Cerebellar cortex (tissue), 1 donor: Measurements from ENCODE around the gene SPATA20.
A peak's percentile ranks its signal among the peaks of the same experiment; 100 is the strongest.

ENCODE experiments used
- DNase-seq: peaks from one replicate; pipeline ENCODE4 v3.0.0-alpha.2; 2015; ENCODE audit warnings: low spot score

Gene SPATA20

DNA sequence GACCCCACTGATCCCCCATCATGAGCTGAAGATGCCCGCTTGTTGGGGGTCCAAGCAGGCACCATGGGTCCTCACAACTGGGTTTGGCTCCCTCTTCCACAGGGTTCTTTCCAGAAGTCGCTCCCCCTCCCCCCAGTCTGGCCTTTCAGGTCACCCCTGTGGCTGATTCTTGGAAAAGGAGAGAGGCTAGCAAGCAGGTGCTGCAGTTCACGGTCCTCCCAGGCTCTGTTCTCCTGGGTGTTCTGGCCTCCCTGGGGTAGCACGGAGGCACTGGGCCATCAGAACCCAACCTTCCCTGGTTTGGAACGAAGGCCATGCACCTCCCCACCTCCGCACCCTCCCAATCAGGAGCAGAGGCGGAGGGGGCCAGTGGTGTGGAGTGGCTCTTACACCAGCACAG lies 32.4 kb downstream of the SPATA20 start:
- DNase-seq, result no peak

DNA sequence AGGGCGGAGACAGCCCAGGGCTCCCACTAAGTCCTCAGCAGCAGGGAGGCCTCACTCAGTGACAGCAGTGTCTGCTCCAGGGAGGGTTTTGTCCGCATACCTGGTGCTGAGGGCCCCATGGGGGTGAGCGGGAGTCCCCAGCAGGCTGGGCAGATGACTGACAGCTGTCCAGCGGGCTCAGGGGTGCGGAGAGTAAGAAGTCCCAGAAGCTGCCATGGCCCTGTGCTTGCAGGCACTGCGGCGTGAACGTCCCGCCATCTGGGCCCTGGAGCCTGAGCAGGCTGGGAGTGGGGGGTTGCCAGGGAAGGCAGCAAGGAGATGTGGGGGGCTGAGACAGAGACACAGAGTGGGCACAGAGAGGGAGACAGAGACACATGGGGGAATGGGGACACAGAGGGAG lies 33.7 kb downstream of the SPATA20 start:
- DNase-seq, result no peak

DNA sequence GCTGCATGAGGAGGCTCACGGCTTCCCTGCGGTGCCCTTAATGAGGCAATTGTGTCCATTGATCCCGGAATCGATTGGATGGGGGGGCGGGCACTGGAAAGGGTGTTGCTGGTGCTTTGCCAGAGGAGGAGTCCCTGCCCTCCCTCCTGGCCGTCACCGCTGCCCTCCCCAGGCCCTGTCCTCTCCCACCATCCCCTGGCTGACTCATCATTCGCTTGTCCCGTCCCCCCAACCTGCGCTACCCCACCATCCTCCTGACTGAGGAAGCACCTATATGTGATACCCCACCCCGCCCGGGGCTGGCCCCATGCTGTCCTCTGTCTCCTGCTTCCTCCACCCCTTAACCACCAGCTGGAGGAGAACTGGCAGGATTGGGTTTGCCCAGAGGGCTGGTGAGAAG lies 34.3 kb downstream of the SPATA20 start:
- DNase-seq, result no peak

DNA sequence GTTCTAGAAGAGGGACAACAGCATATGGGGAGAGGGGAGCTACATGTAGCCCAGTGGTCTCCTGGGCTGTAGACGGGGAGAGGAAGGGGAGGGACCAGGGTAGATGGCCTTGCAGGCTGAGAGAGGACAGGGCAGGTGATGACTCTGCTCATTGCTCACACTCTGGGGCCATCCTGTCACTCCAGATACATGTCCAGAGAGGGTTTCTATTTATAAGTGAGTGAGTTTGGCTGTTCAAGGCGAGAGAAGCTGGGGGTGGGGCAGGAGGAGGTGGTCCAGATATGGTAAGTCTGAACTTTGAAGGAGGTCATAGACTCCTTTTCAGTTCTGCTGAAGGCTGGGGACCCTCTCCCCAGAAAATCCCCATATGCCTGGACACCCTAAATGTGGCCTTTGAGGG lies 35.8 kb downstream of the SPATA20 start:
- DNase-seq, result no peak

DNA sequence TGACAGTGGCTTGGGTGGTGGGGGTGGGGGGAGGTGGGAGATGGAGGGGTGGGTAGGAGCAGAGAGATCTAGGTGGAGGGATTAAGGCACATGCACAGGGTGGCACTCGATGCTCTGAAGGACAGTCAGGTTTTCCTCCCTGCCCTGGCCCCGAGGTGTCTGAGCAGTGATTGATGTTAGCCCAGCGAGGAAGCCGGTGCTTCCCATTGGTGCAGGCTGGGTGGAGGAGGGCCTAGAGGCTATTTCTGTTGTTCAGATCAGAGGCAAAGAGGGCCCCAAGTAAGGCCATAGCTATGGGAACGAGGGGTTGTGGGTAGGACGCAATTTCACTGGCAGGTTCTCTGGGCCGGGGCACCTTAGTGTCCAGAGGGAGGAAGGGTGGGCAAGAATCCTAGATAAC lies 36.7 kb downstream of the SPATA20 start:
- DNase-seq, result no peak

DNA sequence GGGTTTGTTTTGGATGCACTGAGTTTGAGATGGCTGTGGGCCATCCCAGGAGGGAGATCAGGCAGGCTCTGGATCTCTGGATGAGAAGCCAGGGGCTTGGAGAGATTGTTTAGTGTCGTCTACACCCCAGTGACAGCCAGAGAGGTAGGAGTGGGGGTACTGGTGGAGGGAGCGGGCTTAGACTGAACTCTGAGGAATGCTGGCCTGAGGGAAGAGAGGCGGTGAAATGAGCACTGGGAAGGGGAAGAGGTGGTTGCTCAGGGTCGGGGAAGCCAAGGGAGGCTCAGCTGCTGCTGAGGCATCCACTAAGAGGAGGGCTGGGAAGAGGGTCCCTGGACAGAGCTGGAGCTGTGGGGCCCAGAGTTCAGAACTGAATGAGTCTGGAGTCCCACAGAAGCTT lies 37.1 kb downstream of the SPATA20 start:
- DNase-seq, result no peak

DNA sequence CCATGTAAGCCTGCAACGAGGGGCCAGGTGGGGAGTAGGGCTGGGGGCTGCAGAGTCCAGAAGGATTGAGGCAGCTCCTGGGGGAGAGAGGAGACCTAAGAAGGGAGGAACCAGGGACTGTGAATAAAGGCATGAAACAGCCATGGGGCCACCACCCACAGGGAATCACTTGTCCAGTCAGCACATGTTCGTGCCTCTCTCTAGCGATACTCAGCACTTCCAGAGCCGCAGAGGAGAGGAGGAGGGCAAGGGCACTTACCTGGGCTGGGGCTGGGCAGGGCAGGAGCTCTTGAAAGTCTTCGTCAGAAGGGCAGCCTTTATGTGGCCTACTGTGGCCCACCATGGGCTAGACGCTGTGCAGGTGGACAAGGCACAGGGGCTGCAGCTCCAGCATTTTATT lies 37.8 kb downstream of the SPATA20 start:
- no peak for DNase-seq

DNA sequence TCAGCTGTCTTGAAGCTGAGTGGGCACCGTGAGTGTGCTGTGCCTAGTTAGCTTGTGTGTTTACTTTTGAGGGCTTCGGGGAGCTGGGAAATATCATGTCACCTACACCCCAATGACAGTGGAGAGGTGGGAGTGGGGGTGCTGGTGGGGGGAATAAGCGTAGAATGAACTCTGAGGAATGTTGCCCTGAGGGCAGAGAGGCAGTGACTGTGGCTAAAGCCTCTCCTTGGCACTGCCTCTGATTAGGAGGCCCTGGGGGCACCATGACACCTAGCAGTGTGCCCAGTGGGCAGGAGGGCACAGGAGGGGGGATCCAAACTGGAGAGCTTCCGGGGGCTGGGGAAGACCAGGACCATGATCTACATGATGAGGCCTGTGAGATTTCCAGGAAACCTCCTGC lies 38.4 kb downstream of the SPATA20 start:
- DNase-seq, result no peak

DNA sequence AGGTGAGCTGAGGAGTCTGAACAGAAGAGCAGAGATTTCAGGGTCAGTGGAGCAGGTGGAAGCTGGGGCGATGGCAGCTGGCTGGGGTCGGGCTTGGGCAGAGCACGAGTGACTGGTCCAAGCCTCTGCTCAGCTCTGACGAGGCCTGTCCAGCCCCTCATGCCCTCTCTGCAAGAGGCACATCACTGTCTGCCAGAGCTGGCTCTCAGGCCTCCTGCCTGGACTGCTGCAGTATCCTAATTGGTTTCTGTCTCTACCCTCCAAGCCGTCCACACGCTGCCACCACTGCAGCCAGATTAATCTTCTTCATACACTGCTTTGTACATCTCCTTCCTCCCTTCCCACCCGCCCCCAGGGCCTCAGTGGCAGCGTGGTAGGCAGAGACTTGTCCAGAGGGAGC lies 38.9 kb downstream of the SPATA20 start:
- DNase-seq, result no peak

DNA sequence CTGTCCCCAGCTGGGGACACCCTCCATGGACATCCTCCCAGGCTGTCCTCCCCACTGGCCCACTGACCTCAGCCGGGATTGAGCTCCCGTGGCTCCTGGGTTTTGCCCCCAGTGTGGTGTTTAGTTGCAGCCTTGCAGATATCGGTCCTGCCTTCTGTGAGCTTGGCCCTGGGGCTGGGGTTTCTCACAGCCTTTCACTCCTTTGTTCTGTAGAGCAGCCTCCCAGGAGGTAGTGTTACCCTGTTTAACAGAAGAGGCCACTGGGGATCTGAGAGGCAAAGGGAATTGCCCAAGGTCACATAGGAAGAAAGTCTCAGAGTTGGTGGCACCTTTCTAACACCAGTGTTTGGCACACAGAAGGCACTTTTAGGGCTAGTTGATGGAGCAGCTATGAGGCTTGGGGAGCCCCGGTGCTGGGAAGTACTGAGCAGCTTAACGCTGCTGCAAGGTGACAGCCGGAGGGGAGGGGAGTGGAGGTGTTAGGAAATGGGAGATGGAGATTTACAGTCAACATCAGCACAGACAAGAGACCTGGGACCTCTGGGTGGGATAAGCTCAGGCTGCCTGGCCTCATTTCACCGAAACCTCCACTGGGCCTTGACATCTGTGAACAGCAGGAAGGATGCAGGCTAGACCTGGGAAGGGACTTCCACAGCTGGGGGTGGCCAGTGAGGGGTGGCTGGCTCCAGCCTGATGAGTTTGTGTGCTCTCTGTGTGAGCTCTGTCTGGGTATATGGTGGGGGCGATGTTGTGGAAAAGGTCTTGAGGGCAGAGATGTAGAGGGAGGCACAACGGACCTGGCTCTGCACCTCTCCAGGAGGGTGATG lies 39.7 kb downstream of the SPATA20 start:
- no peak for DNase-seq

DNA sequence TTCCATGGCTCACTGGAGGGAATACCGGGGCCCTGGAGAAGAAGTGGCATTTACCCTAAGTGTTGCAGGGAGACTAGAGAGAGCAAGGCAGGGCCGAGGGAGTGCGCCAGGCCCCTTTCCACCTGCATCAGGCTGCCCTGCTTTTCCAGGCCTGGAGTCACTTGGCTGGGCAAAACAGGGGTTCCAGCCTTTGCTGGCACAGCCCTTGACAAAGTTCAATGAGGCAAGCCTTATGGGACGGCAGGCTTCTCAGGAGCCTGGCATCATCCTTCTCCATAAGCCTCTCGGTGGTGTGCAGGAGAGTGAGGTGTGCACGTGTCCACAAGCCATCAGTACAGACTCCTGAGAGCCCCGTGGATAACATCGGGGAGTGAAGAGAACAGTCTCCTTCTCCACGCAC lies 40.6 kb downstream of the SPATA20 start:
- DNase-seq, result no peak

DNA sequence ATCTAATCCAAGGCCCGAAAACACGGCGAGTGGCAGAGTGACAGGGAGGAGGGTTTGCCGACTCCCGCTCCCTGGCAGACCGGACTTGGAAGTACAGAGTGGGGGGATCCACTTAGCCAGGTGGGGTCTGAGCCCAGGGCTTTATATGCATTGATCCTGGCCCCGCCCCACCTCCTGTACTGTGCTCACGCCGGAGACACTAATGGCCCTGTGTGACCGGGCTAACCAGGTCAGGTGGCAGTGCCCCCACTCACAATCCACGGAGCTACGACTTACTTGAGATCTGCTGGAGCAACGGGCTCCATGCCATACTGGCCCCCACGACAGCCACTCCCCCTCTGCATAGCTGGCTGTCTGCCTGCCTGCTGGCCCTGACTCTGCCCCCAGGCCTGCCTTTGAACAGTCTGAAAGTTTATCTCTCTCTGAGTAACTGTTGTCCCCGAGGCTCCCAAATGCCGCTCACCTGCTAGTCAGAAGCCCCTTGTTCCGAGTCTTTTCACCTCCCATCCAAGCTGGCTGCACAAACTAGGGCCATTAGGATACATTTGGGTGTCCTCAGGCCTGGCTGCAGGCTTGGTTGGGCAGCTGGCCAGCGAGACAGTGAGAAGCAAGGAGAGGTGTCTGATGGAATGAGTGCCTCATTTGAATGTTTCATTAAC lies 41.5 kb downstream of the SPATA20 start:
- DNase-seq, result peak; percentile 38

DNA sequence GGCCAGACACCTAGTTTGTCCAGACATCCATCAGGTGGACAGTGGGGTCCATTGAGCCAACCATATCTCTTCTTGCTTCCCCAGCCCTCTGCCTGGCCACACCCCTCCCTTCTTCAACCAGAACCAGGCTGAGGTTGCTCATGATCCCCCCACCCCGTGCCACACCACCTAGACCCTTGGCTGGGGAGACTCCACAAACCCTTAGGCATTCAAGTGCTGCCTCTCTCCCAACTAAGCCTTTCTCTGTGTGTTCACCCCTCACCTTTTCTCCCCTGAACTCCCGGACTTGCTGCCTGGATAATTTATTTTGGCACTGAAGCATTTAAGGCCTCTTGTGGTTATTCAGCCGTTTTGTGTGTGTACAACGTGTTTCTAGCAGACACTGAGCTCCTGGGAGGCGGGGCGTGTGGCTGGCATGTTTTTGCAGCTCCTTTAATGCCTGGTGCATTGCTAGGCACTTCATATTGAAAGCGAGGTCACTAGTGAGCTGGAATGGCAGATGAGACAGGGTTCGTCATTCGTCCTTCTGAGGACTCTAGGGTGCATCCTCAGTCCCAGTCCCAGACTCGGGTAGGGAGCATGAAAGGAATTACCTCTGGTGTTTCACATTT lies 42.2 kb downstream of the SPATA20 start:
- DNase-seq, result no peak

DNA sequence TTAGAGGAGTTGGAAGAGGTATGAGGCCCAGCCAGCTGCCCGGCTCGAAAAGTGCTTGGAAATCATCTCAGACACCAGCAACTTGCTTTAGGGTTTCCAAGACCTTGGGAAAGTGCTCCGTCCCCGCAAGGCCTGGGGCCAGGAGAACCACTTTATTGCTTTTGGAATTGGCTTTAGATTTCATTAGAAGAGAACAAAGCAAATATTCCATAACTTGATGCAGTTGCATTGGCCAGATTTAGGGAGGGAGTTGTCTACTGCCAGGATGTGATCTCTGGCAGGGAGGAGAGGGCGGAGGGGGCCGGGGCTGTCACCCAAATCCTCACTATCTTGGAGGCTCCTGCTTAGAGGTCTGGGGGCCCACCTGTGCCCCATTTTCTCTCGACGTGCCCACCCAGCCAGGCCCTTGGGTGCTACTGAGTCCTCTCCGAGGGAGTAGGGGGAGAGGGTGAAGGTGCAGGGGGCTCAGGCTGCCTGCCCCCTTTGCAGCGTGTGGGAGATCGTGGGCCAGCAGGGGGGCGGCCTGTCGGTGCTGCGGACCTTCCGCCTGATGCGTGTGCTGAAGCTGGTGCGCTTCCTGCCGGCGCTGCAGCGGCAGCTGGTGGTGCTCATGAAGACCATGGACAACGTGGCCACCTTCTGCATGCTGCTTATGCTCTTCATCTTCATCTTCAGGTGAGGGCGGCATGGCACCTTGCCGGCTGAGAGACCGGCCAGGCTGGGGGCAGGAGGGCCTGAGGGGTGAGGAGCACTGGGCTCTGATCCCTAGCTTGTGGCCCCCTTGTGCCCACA lies 44.2 kb downstream of the SPATA20 start:
- DNase-seq, result no peak

DNA sequence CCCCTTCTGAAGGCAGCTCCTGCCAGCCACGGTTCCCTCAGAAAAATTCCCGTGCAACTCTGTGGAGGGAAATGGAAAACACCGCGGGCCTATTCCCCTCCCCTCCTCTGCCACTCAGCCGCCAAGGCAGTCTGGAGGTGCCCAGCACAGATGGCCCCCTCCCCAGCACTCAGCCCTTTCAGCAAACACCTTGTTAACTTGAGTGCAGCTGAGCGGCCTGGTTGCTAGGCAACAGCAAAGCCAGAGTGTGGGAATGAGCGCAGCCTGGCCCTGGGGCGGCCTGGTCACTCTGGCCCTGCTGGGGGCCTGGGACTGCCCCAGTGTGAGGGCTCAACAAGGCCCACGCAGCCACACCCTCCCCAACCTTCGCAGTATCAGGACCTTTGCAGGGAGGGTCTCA lies 46.3 kb downstream of the SPATA20 start:
- DNase-seq, result peak; percentile 31

DNA sequence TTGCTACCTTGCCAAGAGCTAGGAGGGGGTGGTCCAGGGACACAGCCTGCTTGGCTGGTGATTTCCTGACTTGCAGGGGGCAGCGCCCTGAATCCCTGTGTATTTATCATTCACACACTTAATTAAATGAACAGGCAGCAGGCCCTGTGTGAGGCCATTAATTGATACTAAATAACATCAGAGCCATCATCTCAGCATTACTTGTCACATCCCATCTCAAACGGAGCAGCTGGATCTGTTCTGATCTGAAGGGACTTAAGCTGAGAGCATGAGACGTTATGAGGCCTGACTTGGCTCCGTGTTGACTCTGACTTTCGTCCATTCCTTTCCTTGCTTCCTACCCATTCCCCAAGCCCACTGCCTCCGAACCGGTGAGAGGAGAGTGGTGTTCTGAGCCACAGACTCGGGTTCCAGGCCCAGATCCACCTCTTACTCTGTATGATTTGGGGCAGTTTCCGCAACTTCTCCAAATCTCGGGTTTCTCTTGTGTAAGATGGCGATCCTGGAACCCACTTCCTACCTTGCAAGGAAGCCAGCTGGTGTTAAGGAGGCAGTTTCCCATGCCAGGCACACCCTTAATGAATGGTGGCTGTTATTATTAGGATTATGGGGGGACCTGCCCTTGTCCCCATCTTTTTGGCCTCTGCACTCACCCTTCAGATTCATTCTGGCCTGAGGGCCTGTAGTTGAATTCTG lies 47.3 kb downstream of the SPATA20 start:
- DNase-seq, result no peak

DNA sequence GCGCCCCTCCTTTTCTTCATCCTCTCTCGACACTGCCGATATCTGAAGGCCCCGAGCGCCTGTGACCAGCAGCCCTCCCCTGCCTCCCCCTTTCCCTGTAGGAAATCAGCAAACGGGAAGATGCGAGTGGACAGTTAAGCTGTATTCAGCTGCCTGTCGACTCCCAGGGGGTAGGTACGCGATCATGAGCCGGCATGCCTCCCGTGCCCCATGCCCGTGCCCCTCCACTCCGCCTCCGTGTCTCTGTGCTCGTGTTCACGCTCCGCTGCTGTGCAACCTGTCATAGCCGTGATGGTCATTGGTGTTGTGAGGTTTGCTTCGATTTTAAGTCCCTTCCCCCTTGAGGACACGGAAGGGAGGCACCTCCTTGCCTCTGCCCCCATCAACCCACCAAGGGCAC lies 47.9 kb downstream of the SPATA20 start:
- no peak for DNase-seq

DNA sequence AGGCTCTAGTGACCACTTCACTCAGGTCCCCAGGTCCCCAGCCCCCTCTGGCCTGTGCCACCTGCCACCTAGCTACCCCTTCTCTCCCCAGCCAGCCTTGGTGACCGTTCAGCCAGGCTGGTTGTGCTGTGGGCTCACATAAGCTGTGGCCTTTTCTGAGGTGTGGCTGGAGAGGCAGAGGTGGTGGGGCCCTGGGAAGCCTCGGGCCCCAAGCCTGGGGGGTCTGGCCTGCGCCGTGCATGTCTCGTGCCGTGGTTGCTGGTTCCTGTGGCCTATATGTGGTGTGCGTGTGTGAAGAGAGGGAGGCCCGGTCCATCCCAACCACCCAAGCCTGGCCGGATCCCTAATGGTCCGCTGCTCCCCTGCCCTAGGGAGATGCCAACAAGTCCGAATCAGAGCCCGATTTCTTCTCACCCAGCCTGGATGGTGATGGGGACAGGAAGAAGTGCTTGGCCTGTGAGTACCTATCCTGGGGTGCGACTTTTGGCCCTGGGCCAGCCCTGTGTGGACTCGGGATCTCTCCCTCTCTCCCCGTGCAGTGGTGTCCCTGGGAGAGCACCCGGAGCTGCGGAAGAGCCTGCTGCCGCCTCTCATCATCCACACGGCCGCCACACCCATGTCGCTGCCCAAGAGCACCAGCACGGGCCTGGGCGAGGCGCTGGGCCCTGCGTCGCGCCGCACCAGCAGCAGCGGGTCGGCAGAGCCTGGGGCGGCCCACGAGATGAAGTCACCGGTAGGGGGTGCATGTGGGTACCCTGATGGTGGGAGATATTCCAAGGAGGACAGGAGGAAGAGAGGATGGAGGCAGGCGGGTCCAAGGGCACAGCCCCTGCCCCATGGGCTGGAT lies 49.4 kb downstream of the SPATA20 start:
- DNase-seq, result no peak

DNA sequence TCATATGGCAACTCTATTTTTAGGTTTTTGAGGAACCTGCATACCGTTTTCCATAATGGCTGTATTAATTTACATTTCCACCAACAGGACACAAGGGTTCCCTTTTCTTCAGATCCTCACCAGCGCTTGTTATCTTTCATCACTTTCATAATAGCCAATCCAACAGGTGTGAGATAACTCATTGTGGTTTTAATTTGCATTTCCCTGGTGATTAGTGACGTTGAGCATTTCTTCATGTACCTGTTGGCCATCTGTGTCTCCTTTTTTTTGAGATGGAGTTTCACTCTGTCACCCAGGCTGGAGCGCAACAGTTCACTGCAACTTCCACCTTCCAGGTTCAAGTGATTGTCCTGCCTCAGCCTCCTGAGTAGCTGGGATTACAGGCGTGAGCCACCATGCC lies 51.5 kb downstream of the SPATA20 start:
- DNase-seq, result no peak

DNA sequence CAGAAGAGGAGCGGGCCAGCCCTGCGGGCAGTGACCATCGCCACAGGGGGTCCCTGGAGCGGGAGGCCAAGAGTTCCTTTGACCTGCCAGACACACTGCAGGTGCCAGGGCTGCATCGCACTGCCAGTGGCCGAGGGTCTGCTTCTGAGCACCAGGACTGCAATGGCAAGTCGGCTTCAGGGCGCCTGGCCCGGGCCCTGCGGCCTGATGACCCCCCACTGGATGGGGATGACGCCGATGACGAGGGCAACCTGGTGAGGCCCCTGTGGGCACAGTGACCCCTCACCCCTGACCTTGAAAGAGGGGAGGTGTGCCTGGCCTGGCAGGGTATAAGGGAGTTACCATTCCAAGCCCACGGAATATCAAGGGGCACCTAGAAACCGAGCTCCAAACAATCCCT lies 52.6 kb downstream of the SPATA20 start:
- DNase-seq, result no peak

DNA sequence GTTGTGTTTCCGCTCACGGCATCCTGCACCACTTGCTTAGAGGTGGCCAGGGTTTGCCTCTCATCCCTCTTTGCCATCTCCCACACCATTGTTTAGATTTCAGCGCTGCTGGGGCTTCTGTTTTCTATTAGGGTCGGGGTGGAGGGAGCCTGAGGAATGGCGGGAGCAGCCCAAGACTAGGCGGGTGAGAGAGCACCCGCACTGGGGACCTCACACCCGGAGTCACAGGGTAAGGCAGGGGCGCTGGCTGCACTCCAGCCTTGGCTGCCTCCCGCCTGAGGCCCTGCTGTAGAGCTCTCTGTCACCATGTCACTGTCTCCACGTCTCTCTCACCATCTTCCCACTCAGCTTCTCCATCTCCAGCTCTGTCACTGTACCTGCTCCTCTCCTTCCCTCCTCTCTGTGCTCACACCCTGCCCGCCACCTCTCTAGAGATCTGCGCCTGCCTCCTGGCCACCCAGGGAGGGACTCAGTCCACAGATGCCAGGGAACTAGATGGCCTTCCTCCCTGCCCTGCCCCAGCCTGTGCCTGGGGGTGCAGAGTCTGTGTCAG lies 54.9 kb downstream of the SPATA20 start:
- no peak for DNase-seq
